Measurements from ENCODE around the gene CSRP3.

- TF ChIP-seq POLR2A (IDR thresholded peaks at IDR 0.05; ENCODE audit: low read length) (no peak), GATA1 (IDR thresholded peaks at IDR 0.05; ENCODE audit: low read depth, low read length) (no peak)
These were observed 24.8 kb upstream of the CSRP3 start for GRCh38 chr11:19226378-19227195.
